ENCODE measurements around the gene TAF11.

Gene TAF11

DNA sequence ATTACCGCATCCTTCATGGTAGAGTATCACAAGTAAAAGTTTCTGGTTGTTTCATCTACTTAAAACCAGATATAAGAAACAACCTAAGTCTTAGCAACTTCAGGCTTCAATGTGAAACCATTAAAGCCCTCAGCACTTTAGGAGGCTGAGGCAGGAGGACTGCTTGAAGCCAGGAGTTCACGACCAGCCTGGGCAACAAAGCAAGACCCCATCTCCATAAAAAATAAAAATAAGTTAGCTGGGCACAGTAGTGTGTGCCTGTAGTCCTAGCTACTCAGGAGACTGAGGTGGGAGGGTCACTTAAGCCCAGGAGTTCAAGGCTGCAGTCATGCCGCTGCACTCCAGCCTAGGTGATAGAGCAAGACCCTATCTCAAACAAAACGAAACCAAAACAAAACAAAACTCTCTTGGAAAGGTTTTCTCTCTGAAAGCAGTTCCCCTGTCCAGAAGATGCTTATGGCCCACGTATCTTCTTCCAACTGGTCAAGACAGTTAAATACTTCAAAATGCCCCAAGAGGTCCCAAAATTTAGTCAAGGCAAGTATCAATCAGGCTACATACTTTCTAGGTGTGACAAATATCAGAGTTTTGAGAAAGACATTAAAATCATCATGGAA, 9.9 kb downstream of the TAF11 start:
- H3K36me3 ChIP-seq, result peaks cover 46 to 97% (median 59%) of the 10 kb centered on the region in 3 donors
- H3K27ac ChIP-seq, result no peak overlapping the region
- H3K27me3 ChIP-seq, result no peaks in the 10 kb centered on the region
- TF ChIP-seq CTCF (IDR thresholded peaks at IDR 0.05), result no peak
- intact Hi-C loops (cut with DNase I; ENCODE audit: low total_unique reads), result no loop called here
- DNase-seq, result no peak
- no peaks in the 10 kb centered on the region for H3K9me3 ChIP-seq
- no peak overlapping the region for H3K4me3 ChIP-seq
- H3K4me1 ChIP-seq, result no peaks in the 10 kb centered on the region

DNA sequence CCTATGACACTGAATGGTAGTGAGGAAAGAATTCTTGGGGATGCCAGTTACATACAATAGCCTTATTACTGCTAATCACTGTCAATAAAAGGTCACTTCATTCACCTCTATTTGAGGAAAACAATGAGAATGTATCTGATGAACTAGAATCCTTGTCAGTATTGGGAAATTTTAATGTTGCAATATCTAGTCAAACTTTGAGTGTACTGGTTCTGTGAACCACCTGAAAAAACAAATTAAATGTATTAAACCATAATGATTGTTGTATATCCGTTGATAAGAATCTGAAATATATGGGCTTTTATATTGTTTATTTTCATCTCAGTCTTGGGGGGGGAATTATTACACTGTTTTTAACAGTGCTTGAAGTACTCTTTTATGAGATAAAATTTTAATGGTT, 10.6 kb downstream of the TAF11 start:
- TF ChIP-seq CTCF (IDR thresholded peaks at IDR 0.05), result no peak
- no peaks in the 10 kb centered on the region for H3K4me1 ChIP-seq
- no peaks in the 10 kb centered on the region for H3K9me3 ChIP-seq
- H3K27ac ChIP-seq, result no peak overlapping the region
- no peak overlapping the region for H3K4me3 ChIP-seq
- no peaks in the 10 kb centered on the region for H3K27me3 ChIP-seq
- intact Hi-C loops (cut with DNase I; ENCODE audit: low total_unique reads), result no loop called here
- no peak for DNase-seq
- H3K36me3 ChIP-seq, result peaks cover 52 to 97% (median 66%) of the 10 kb centered on the region in 3 donors

DNA sequence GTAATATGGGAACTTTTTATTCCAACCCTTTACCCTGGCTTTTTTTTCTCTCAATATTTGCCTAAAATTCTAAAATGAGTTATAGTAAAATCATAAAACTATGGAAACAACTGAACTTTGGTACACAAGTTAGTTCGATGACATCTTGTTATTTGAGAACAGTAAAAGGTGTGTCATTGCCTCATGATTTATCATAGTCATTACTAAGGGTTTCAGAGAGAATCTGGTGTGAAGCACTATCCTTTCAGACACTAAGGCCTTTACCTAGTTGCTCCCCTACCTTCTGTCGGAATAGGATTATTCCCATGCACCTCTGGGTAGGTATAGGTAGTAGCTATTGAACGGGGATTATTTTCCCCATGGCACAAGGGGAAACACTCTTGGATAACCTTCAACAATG, 11.4 kb downstream of the TAF11 start:
- no peak overlapping the region for H3K27ac ChIP-seq
- no peaks in the 10 kb centered on the region for H3K9me3 ChIP-seq
- H3K36me3 ChIP-seq, result peaks cover 60 to 97% (median 72%) of the 10 kb centered on the region in 3 donors
- H3K4me3 ChIP-seq, result no peak overlapping the region
- intact Hi-C loops (cut with DNase I; ENCODE audit: low total_unique reads), result no loop called here
- no peaks in the 10 kb centered on the region for H3K27me3 ChIP-seq
- TF ChIP-seq CTCF (IDR thresholded peaks at IDR 0.05), result no peak
- no peaks in the 10 kb centered on the region for H3K4me1 ChIP-seq
- DNase-seq, result no peak

DNA sequence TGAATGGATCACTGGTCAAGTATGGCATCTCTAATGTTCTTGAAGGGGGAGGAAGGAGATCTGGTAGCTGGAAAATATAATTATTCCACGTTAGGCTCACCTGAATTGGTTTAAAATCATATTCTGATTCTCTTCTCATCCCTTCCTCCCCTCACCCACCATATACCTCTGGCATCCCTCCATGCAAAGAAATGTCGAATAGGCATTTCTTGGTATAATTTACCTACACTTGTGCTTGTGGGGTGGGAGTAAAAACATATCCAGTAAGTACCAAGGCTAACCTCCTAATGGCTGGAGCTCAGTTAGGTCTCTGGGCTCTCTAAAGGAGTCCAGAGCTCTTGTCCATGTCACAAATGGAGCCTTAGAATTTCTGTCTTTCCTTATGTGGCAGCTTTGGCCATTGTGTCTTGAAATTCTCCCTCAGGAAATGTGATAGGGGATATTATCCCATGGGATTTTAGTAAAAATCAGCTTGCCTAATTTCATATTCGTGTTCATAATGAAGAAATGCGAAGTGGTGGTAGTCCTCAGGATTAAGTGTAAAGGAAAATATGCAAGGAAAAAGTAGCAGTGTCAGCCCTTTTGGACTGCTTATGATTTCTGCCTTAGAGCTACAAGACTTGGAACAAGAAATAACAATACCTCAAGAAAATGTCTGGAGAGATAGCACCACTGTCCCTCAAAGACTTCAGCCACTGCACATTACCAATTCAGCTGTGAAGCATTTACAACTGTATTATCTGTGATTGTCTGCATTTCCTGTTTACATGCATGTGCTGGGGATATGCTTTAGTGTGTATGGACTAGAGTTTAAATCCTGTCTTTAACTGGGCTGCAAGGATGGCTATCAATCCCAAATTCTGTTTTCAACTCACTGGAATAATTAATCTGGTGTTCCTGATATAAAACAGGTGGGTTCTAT, 12.3 kb downstream of the TAF11 start:
- Histone ChIP-seq H3K27me3 (no peaks in the 10 kb centered on the region), H3K9me3 (no peaks in the 10 kb centered on the region), H3K4me3 (no peak overlapping the region), H3K4me1 (no peaks in the 10 kb centered on the region), H3K36me3 (peaks cover 67 to 100% (median 82%) of the 10 kb centered on the region in 3 donors), H3K27ac (no peak overlapping the region)
- no peak for DNase-seq
- no peak for TF ChIP-seq CTCF (IDR thresholded peaks at IDR 0.05)
- intact Hi-C loops (cut with DNase I; ENCODE audit: low total_unique reads), result no loop called here

- TF ChIP-seq CTCF (IDR thresholded peaks at IDR 0.05), result no peak
- H3K36me3 ChIP-seq, result peaks cover 59 to 94% (median 87%) of the 10 kb centered on the region in 3 donors
Observed at GRCh38 chr6:34872332-34872731, 15.5 kb downstream of the TAF11 start.

More at GRCh38 chr6:34872332-34872731, 15.5 kb downstream of the TAF11 start:
- no peaks in the 10 kb centered on the region for H3K9me3 ChIP-seq
- H3K4me3 ChIP-seq, result no peak overlapping the region
- DNase-seq, result no peak
- H3K4me1 ChIP-seq, result no peaks in the 10 kb centered on the region
- intact Hi-C loops (cut with DNase I; ENCODE audit: low total_unique reads), result no loop called here
- no peaks in the 10 kb centered on the region for H3K27me3 ChIP-seq
- no peak overlapping the region for H3K27ac ChIP-seq

All from tibial artery (tissue), 4 donors.